ENCODE results near the gene PAXIP1. TPM values are rescaled to one million over a fixed set of nuclear protein-coding genes. Genes with fewer than 3 reads are reported as not detected.

The PAXIP1 gene
- total and polyA plus RNA-seq, 12 donors: 2.5 to 8.8 (median 6.2) TPM

- H3K36me3 ChIP-seq: peaks cover 0 to 78% (median 20%) of the 10 kb centered on the region in 9 donors
- no peak for TF ChIP-seq CTCF (IDR thresholded peaks at IDR 0.05)
- 56 to 67% methylated on average over 7 of the region's 7 CpGs for WGBS, 2 donors
Observed at GRCh38 chr7:154973381-154973780, 29.5 kb downstream of the PAXIP1 start.

GRCh38 chr7:154968336-154969001, 34.5 kb downstream of the PAXIP1 start:
- intact Hi-C loops (cut with DNase I): no loop called here
- no peak for ATAC-seq
- H3K36me3 ChIP-seq: peaks cover 0 to 98% (median 30%) of the 10 kb centered on the region in 9 donors
- 85 to 88% methylated on average over 11 of the region's 11 CpGs for WGBS, 2 donors
- no peak overlapping the region for H3K27ac ChIP-seq
- peaks cover 0 to 4% (median 0%) of the 10 kb centered on the region in 9 donors for H3K4me1 ChIP-seq
- no peaks in the 10 kb centered on the region for H3K27me3 ChIP-seq
- no peak for TF ChIP-seq CTCF (IDR thresholded peaks at IDR 0.05)
- H3K9me3 ChIP-seq: no peaks in the 10 kb centered on the region
- H3K4me3 ChIP-seq: no peak overlapping the region
- no peak for DNase-seq

More at GRCh38 chr7:154973381-154973780, 29.5 kb downstream of the PAXIP1 start:
- H3K27ac ChIP-seq: no peak overlapping the region
- ATAC-seq: peak in 3 of 8 donors; percentile 27 to 62 (median 30)
- no peak for DNase-seq
- H3K4me3 ChIP-seq: no peak overlapping the region
- H3K9me3 ChIP-seq: no peaks in the 10 kb centered on the region
- peaks cover 0 to 4% (median 0%) of the 10 kb centered on the region in 9 donors for H3K4me1 ChIP-seq
- intact Hi-C loops (cut with DNase I): no loop called here
- H3K27me3 ChIP-seq: no peaks in the 10 kb centered on the region

GRCh38 chr7:154967401-154967955, 35.4 kb downstream of the PAXIP1 start:
- Histone ChIP-seq H3K4me1 (no peaks in the 10 kb centered on the region), H3K27ac (no peak overlapping the region), H3K36me3 (peaks cover 0 to 99% (median 35%) of the 10 kb centered on the region in 9 donors), H3K9me3 (no peaks in the 10 kb centered on the region), H3K4me3 (no peak overlapping the region), H3K27me3 (no peaks in the 10 kb centered on the region)
- TF ChIP-seq CTCF (IDR thresholded peaks at IDR 0.05): no peak
- ATAC-seq: no peak
- intact Hi-C loops (cut with DNase I): no loop called here
- no peak for DNase-seq
- 96 to 98% methylated on average over 3 of the region's 3 CpGs for WGBS, 2 donors

GRCh38 chr7:154965014-154965413, 37.9 kb downstream of the PAXIP1 start:
- no peaks in the 10 kb centered on the region for H3K27me3 ChIP-seq
- no peak overlapping the region for H3K4me3 ChIP-seq
- no peaks in the 10 kb centered on the region for H3K4me1 ChIP-seq
- no peak for TF ChIP-seq CTCF (IDR thresholded peaks at IDR 0.05)
- ATAC-seq: no peak
- no peaks in the 10 kb centered on the region for H3K9me3 ChIP-seq
- intact Hi-C loops (cut with DNase I): no loop called here
- H3K36me3 ChIP-seq: peaks cover 0 to 99% (median 50%) of the 10 kb centered on the region in 9 donors
- WGBS, 2 donors: 89 to 91% methylated on average over 6 of the region's 6 CpGs
- H3K27ac ChIP-seq: no peak overlapping the region
- DNase-seq: no peak
